HuH-7 (cell line): ENCODE results near the gene G6PC2.
A peak's percentile ranks its signal among the peaks of the same experiment; 100 is the strongest.

Experiments
- DNase-seq: peaks from one replicate; pipeline ENCODE4 v3.0.0; 2011; ENCODE audit warnings: low spot score

Gene G6PC2

DNA sequence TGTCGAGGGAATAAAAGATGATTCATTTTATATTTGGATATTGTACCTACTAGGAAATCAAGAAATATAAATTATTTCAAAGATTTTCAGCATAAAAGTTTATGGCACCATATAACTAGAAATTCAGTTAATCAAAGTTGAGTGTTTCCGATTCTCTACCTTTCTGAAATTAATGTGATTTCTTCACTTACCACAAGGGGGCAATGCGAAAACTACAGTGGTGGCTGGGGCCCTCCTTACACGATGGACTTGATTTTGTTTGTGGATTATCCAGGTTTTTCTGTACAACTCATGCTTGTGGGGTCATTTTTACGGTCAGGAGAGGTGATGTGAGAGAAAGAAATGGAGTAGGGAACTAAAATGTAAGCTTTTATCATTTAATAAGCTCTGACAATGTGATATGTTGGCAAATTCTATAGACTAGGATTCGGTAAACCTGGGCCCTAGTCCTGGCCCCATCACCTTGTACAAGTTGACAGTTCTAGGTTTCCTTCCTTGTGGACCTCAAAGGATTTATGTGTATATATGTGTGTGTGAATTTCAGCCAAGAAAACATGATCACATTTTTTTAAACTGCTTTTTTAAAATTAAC lies 47.6 kb downstream of the G6PC2 start:
- DNase-seq, result peak; percentile 16

DNA sequence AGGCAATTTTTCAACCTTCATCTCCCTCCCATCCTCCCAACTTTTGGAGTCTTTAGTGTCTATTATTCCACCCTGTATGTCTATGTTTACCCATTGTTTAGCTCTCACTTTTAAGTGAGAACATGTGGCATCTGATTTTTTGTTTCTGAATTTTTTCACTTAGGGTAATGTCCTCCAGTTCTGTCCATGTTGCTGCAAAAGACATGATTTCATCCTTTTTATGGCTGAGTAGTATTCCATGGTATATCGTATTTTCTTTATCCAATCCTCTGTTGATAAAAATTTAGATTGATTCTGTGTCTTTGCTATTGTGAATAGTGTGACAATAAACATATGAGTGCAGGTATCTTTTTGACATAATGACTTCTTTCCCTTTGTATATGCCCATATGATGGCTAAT lies 48.2 kb downstream of the G6PC2 start:
- DNase-seq, result no peak

DNA sequence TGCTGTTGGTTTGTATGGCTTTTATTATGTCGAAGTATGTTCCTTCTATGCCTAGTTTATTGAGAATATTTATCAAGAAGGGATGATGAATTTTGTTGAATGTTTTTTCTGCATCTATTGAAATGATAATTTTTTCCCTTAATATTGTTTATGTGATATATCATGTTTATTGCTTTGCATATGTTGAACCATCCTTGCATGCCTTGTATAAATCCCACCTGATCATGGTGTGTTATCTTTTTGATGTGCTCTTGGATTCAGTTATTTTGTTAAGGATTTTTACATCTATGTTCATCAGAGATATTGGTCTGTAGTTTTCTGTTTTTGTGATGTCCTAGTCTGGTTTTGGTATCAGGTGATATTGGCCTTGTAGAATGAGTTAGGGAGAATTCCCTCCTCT lies 50.8 kb downstream of the G6PC2 start:
- DNase-seq, result no peak

DNA sequence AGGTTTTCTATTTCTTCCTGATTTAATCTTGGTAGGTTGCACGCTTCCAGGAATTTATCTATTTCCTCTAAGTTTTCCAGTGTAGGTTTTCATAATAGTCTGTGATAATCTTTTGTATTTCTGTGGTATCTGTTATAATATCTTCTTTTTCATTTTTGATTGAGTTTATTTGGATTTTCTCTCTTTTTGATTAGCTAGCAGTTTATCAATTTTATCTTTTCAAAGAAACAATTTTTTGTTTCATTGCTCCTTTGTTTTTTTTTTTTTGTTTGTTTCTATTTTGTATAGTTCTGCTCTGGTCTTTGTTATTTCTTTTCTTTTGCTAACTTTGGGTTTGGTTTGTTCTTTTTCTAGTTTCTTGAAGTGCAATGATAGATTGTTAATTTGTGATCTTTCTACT lies 51.3 kb downstream of the G6PC2 start:
- no peak for DNase-seq

DNA sequence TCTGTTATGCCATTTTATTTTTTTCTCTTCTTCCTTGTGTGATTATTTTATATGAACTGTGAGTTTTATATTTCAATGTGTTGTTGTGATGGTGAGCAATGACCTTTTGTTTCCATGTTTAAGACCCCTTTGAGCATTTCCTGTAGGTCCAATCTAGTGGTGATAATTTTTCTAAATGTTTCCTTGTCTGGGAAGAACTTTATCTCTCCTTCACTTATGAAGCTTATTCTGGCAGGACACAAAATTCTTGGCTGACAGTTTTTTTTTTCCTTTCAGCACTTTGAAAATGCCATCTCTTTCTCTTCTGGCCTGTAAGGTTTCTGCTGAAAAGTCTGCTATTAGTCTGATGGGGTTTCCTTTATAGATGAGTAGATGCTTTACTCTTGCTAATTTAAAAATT lies 53.2 kb downstream of the G6PC2 start:
- DNase-seq, result no peak

DNA sequence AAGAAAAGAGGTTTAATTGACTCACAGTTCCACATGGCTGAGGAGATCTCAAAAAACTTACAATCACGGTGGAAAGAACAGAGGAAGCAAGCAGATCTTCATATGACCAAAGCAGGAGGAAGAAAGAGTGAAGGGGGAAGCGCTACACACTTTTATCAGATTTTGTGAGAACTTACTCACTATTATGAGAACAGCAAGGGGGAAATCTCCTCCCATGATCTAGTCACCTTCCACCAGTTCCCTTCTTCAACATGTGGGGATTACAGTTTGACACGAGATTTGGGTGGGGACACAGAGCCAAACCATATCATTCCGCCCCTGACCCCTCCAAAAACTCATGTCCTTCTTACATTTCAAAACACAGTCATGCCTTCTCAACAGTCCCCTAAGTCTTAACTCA lies 54.2 kb downstream of the G6PC2 start:
- no peak for DNase-seq

DNA sequence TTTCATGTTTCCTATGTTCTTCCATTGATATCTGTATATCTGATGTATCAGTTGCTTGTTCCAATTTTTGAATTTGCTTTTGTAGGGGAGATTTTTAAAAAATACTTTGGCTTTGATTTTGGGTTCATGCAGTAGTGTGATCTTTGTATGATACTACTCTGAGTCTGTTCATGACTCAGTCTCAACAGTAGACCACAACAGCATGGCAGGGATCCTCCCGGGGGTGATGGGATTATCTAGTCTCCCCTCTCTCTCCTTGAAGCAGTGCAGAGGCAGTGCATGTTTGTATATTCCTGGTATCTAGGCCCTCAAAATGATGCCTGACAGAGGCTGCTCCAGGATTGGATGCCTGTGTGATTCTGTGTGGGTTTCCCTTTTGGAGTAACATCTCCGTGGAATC lies 55.3 kb downstream of the G6PC2 start:
- no peak for DNase-seq
